Fibroblast of lung (primary cell): Measurements from ENCODE around the gene CCDC194. TPM values are rescaled to one million over a fixed set of nuclear protein-coding genes. Genes with fewer than 3 reads are reported as not detected.
A peak's percentile ranks its signal among the peaks of the same experiment; 100 is the strongest.

ENCODE experiments used
- DNase-seq, 2 donors: peaks; one replicate each; pipeline versions ENCODE4 v3.0.0 to v3.0.0-alpha.2; 2010; ENCODE audit warnings: low read depth in 2 of 2
- H2AFZ ChIP-seq: 2 replicates; pipeline ENCODE4 v1.5.1; 2012; ENCODE audit warnings: low read length, control low read depth, inconsistent platforms
- H3K27ac ChIP-seq: 2 replicates; pipeline ENCODE4 v1.5.1; 2011; ENCODE audit warnings: low read length, control low read depth; ENCODE audit not compliant: insufficient read depth
- H3K27me3 ChIP-seq: 2 replicates; pipeline ENCODE4 v1.5.1; 2011; ENCODE audit warnings: mild to moderate bottlenecking, low read length; ENCODE audit not compliant: control insufficient read depth, insufficient read depth
- H3K36me3 ChIP-seq: 2 replicates; pipeline ENCODE4 v1.5.1; 2011; ENCODE audit warnings: low read length; ENCODE audit not compliant: control insufficient read depth, insufficient read depth
- H3K4me1 ChIP-seq: 2 replicates; pipeline ENCODE4 v1.5.1; 2011; ENCODE audit warnings: low read length; ENCODE audit not compliant: control insufficient read depth, insufficient read depth; ENCODE audit errors: extremely low read depth
- H3K4me2 ChIP-seq: 2 replicates; pipeline ENCODE4 v1.5.1; 2011; ENCODE audit warnings: low read length, control low read depth; ENCODE audit not compliant: insufficient read depth; ENCODE audit errors: extremely low read depth
- H3K4me3 ChIP-seq, 4 experiments: fragments of 200-600 bp in 1 of 4; sonication (generic) in 1 of 4; replicated peaks in 1 of 4; 2 replicates each; pipeline ENCODE4 v1.5.1; 2011 to 2016; ENCODE audit warnings: low read length in 4 of 4, low read depth in 3 of 4, mild to moderate bottlenecking in 3 of 4, control low read depth in 2 of 4, inconsistent platforms in 1 of 4, mixed read lengths in 1 of 4; ENCODE audit not compliant: insufficient read depth in 1 of 4; ENCODE audit errors: control extremely low read depth in 1 of 4
- H3K79me2 ChIP-seq: 2 replicates; pipeline ENCODE4 v1.5.1; 2012; ENCODE audit warnings: mild to moderate bottlenecking, low read length, inconsistent platforms; ENCODE audit not compliant: control insufficient read depth, insufficient read depth
- H3K9ac ChIP-seq: 2 replicates; pipeline ENCODE4 v1.5.1; 2011; ENCODE audit warnings: mild to moderate bottlenecking, low read length, control low read depth; ENCODE audit not compliant: insufficient read depth
- H3K9me3 ChIP-seq: 2 replicates; pipeline ENCODE4 v1.5.1; 2012; ENCODE audit warnings: low read depth, low read length; ENCODE audit not compliant: control insufficient read depth, insufficient read depth
- H4K20me1 ChIP-seq: 2 replicates; pipeline ENCODE4 v1.5.1; 2011; ENCODE audit warnings: low read length; ENCODE audit not compliant: control insufficient read depth, insufficient read depth; ENCODE audit errors: extremely low read depth
- EZH2 ChIP-seq: IDR thresholded peaks from 2 replicates; pipeline ENCODE4 v1.5.1; 2012; ENCODE audit warnings: low read length, control low read depth, mild to moderate bottlenecking; ENCODE audit errors: missing control alignments
- polyA plus RNA-seq, 2 donors: library from polyadenylated mRNA; depleted of rRNA in 1 of 2; stranded (reverse) in 1 of 2; unstranded in 1 of 2; fragments of >200 nt; gene quantifications; 2 replicates each; pipeline ENCODE4 v1.2.1, GENCODE V29; 2011 to 2012; ENCODE audit warnings: missing spikeins in 1 of 2
- total RNA-seq: library from RNA; depleted of rRNA; stranded (reverse); fragments of >200 nt; gene quantifications from 2 replicates; pipeline ENCODE4 v1.2.1, GENCODE V29; 2014
- TF ChIP-seq, protein P1 (sequence below), 2 donors: IDR thresholded peaks in 1 of 2; conservative IDR thresholded peaks in 1 of 2; 1 replicate in 1 of 2; 2 replicates in 1 of 2; pipeline ENCODE4 v1.5.1; 2011 to 2012; ENCODE audit warnings: low read length in 2 of 2, control low read depth in 1 of 2, inconsistent platforms in 1 of 2, low read depth in 1 of 2, mild to moderate bottlenecking in 1 of 2

CCDC194 gene
- total and polyA plus RNA-seq, 2 donors (not counting 1 experiment from before 2014, with no cell fraction given), result not detected

- Histone ChIP-seq H4K20me1 (no peaks in the 10 kb centered on the region), H3K36me3 (no peaks in the 10 kb centered on the region), H3K79me2 (no peaks in the 10 kb centered on the region), H3K27me3 (no peaks in the 10 kb centered on the region), H3K4me1 (no peaks in the 10 kb centered on the region), H3K4me3 (no peak overlapping the region), H2AFZ (no peak overlapping the region), H3K9me3 (no peaks in the 10 kb centered on the region), H3K4me2 (no peak overlapping the region), H3K27ac (no peak overlapping the region), H3K9ac (no peak overlapping the region)
- TF ChIP-seq, protein P1, sequence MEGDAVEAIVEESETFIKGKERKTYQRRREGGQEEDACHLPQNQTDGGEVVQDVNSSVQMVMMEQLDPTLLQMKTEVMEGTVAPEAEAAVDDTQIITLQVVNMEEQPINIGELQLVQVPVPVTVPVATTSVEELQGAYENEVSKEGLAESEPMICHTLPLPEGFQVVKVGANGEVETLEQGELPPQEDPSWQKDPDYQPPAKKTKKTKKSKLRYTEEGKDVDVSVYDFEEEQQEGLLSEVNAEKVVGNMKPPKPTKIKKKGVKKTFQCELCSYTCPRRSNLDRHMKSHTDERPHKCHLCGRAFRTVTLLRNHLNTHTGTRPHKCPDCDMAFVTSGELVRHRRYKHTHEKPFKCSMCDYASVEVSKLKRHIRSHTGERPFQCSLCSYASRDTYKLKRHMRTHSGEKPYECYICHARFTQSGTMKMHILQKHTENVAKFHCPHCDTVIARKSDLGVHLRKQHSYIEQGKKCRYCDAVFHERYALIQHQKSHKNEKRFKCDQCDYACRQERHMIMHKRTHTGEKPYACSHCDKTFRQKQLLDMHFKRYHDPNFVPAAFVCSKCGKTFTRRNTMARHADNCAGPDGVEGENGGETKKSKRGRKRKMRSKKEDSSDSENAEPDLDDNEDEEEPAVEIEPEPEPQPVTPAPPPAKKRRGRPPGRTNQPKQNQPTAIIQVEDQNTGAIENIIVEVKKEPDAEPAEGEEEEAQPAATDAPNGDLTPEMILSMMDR (conservative IDR thresholded peaks at IDR 0.05 in 1 of 2, IDR thresholded peaks at IDR 0.05 in 1 of 2; ENCODE audit: low read depth in 1 of 2, low read length in 2 of 2), result no peak
- no peak for TF ChIP-seq EZH2
- DNase-seq, result no peak
Measured at GRCh38 chr19:17401628-17402027, 7.6 kb upstream of the CCDC194 start.

- no peaks in the 10 kb centered on the region for H3K79me2 ChIP-seq
- no peak overlapping the region for H3K4me2 ChIP-seq
- no peak overlapping the region for H3K27ac ChIP-seq
- H4K20me1 ChIP-seq, result no peaks in the 10 kb centered on the region
- H3K4me1 ChIP-seq, result no peaks in the 10 kb centered on the region
- H2AFZ ChIP-seq, result no peak overlapping the region
- H3K36me3 ChIP-seq, result no peaks in the 10 kb centered on the region
- H3K9me3 ChIP-seq, result no peaks in the 10 kb centered on the region
- no peak for DNase-seq
- no peak overlapping the region for H3K4me3 ChIP-seq
- H3K9ac ChIP-seq, result no peak overlapping the region
- no peak for TF ChIP-seq EZH2
- TF ChIP-seq, protein P1 (conservative IDR thresholded peaks at IDR 0.05 in 1 of 2, IDR thresholded peaks at IDR 0.05 in 1 of 2; ENCODE audit: low read depth in 1 of 2, low read length in 2 of 2), result no peak
- peaks cover 3% of the 10 kb centered on the region for H3K27me3 ChIP-seq
Measured at GRCh38 chr19:17398902-17399527, 5.0 kb upstream of the CCDC194 start.

DNA sequence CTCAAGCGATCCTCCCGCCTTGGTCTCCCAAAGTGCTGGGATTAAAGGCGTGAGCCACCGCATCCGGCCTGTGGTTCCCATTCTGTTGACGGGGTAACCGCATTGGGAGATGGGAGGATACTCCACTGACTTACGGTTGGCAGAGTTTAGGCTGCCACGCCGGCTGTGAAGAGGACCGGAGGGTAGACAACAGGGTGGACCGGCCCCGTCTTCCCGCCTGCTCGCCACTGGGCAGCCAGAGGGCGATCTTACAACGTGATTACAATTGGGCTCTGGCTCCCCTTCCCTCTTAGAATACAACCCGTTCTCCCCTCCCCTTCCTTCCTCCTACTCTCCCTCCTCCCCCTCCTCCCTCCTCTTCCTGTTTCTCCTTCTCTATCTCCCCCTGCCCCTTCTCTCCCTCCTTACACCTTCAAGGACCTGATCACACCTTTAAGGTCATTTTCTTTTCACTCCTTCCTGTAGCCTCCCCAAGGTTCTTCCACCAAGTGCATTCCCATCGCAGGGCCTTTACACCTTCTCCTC, 957 bp upstream of the CCDC194 start:
- peaks cover 3% of the 10 kb centered on the region for H3K27me3 ChIP-seq
- no peak overlapping the region for H2AFZ ChIP-seq
- H3K79me2 ChIP-seq, result no peaks in the 10 kb centered on the region
- H3K4me1 ChIP-seq, result peaks cover 2% of the 10 kb centered on the region
- no peaks in the 10 kb centered on the region for H3K36me3 ChIP-seq
- H3K9ac ChIP-seq, result no peak overlapping the region
- no peaks in the 10 kb centered on the region for H4K20me1 ChIP-seq
- TF ChIP-seq EZH2, result no peak
- TF ChIP-seq, protein P1 (conservative IDR thresholded peaks at IDR 0.05 in 1 of 2, IDR thresholded peaks at IDR 0.05 in 1 of 2; ENCODE audit: low read depth in 1 of 2, low read length in 2 of 2), result peak; percentile 32 to 65
- H3K27ac ChIP-seq, result no peak overlapping the region
- no peak overlapping the region for H3K4me3 ChIP-seq
- no peak overlapping the region for H3K4me2 ChIP-seq
- peak; percentile 27 to 52 for DNase-seq
- H3K9me3 ChIP-seq, result no peaks in the 10 kb centered on the region
